WTC11 (cell line): ENCODE data around the gene TPK1.

Source experiments
- ATF3 ChIP-seq: sonication (generic); formaldehyde crosslinking; conservative IDR thresholded peaks from 2 replicates; pipeline ENCODE4 v1.8.1; 2022; ENCODE audit warnings: mild to moderate bottlenecking, missing genetic modification reagents
- CTCF ChIP-seq: fragments of 200-600 bp; IDR thresholded peaks from 2 replicates; pipeline ENCODE4 v1.8.0; 2022; ENCODE audit warnings: antibody characterized with exemption
- ETV6 ChIP-seq: sonication (generic); formaldehyde crosslinking; IDR thresholded peaks from 2 replicates; pipeline ENCODE4 v1.8.1; 2022; ENCODE audit warnings: mild to moderate bottlenecking, missing genetic modification reagents
- JUN ChIP-seq: sonication (generic); formaldehyde crosslinking; IDR thresholded peaks from 2 replicates; pipeline ENCODE4 v1.8.0; 2023; ENCODE audit warnings: mild to moderate bottlenecking, missing genetic modification reagents
- MYBL2 ChIP-seq: sonication (generic); formaldehyde crosslinking; IDR thresholded peaks from 2 replicates; pipeline ENCODE4 v1.8.1; 2023; ENCODE audit warnings: mild to moderate bottlenecking, moderate library complexity, missing genetic modification reagents
- NFE2L1 ChIP-seq: sonication (generic); formaldehyde crosslinking; IDR thresholded peaks from 2 replicates; pipeline ENCODE4 v1.8.1; 2023; ENCODE audit warnings: missing genetic modification reagents
- NFYB ChIP-seq: sonication (generic); formaldehyde crosslinking; conservative IDR thresholded peaks from 2 replicates; pipeline ENCODE4 v1.8.0; 2022; ENCODE audit warnings: low read depth, missing genetic modification reagents
- SP1 ChIP-seq: sonication (generic); formaldehyde crosslinking; conservative IDR thresholded peaks from 2 replicates; pipeline ENCODE4 v1.8.1; 2022; ENCODE audit warnings: missing genetic modification reagents
- TEAD4 ChIP-seq: sonication (generic); formaldehyde crosslinking; IDR thresholded peaks from 2 replicates; pipeline ENCODE4 v1.8.0; 2022; ENCODE audit warnings: mild to moderate bottlenecking, missing genetic modification reagents
- TP53 ChIP-seq: sonication (generic); formaldehyde crosslinking; IDR thresholded peaks from 2 replicates; pipeline ENCODE4 v1.8.1; 2023; ENCODE audit warnings: mild to moderate bottlenecking, missing genetic modification reagents
- USF2 ChIP-seq: sonication (generic); formaldehyde crosslinking; IDR thresholded peaks from 2 replicates; pipeline ENCODE4 v1.8.1; 2023; ENCODE audit warnings: mild to moderate bottlenecking, missing genetic modification reagents, moderate library complexity
- ZNF317 ChIP-seq: sonication (generic); formaldehyde crosslinking; IDR thresholded peaks from 2 replicates; pipeline ENCODE4 v1.8.1; 2023; ENCODE audit warnings: low read depth, mild to moderate bottlenecking, moderate library complexity, missing genetic modification reagents, borderline replicate concordance

DNA sequence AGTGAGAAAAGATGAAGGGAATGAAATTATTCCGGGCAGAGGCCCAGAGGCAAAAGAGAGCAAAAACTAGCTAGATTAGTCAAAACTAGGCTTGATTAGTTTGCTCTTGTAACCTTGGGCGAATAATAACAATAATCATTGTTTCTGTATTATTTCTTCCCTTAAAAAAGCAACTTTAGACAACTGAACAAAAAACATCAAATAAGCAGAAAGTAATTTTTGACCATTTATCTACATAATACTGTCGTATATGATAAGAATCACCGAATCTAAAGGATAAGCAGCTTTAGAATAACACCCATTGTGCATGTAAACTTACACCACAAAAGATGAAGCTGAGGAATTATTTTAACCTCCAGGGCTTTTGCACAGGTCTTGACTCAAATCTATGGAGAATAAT, 125.1 kb downstream of the TPK1 start:
- no peak for TF ChIP-seq TP53 (CRISPR knock-in tag)
- no peak for TF ChIP-seq CTCF
- no peak for TF ChIP-seq SP1
- no peak for TF ChIP-seq MYBL2 (CRISPR knock-in tag)
- TF ChIP-seq TEAD4 = no peak
- TF ChIP-seq USF2 = no peak
- TF ChIP-seq ETV6 (CRISPR knock-in tag) = no peak
- no peak for TF ChIP-seq ZNF317 (CRISPR knock-in tag)
- TF ChIP-seq NFE2L1 (CRISPR knock-in tag) = no peak
- no peak for TF ChIP-seq NFYB (CRISPR knock-in tag)
- no peak for TF ChIP-seq ATF3 (CRISPR knock-in tag)
- no peak for TF ChIP-seq JUN (CRISPR knock-in tag)
